Measurements from ENCODE around the gene ATG16L1. TPM values are rescaled to one million over a fixed set of nuclear protein-coding genes. Genes with fewer than 3 reads are reported as not detected.
A peak's percentile ranks its signal among the peaks of the same experiment; 100 is the strongest.

The ATG16L1 gene
- total RNA-seq, 2 donors from 2014 or later: 30.6 to 34.2 TPM

- DNase-seq (ENCODE audit: low spot score in 2 of 2) (no peak), ATAC-seq (no peak)
- Mint-ChIP-seq H3K9me3 (no peaks in the 10 kb centered on the region), H3K36me3 (peaks cover 41 to 52% of the 10 kb centered on the region in 2 donors), H3K27ac (peak overlapping the region; percentile 52 to 92)
Measured at GRCh38 chr2:233265899-233266431, 14.5 kb downstream of the ATG16L1 start.

GRCh38 chr2:233266481-233266880 lies 15.0 kb downstream of the ATG16L1 start:
- peak overlapping the region; percentile 52 to 92 for H3K27ac Mint-ChIP-seq
- H3K9me3 Mint-ChIP-seq: no peaks in the 10 kb centered on the region
- DNase-seq (ENCODE audit: low spot score in 2 of 2) (no peak), ATAC-seq (no peak)
- peaks cover 42 to 55% of the 10 kb centered on the region in 2 donors for H3K36me3 Mint-ChIP-seq

- ATAC-seq (peak; percentile 99), DNase-seq (ENCODE audit: low spot score in 2 of 2) (peak; percentile 62 to 84)
- Mint-ChIP-seq H3K36me3 (peaks cover 38 to 61% of the 10 kb centered on the region in 2 donors), H3K9me3 (no peaks in the 10 kb centered on the region), H3K27ac (peak overlapping the region; percentile 92 to 98)
Measured at GRCh38 chr2:233267516-233268245, 16.2 kb downstream of the ATG16L1 start.

GRCh38 chr2:233270366-233270765 lies 18.9 kb downstream of the ATG16L1 start:
- DNase-seq (ENCODE audit: low spot score in 2 of 2) (no peak), ATAC-seq (no peak)
- Mint-ChIP-seq H3K27ac (peak overlapping the region; percentile 92 to 93), H3K9me3 (no peaks in the 10 kb centered on the region), H3K36me3 (peaks cover 49 to 69% of the 10 kb centered on the region in 2 donors)

- no peak for ATAC-seq
- Mint-ChIP-seq H3K9me3 (no peaks in the 10 kb centered on the region), H3K27ac (peak overlapping the region; percentile 92 to 93), H3K36me3 (peaks cover 51 to 66% of the 10 kb centered on the region in 2 donors)
- no peak for DNase-seq (ENCODE audit: low spot score in 2 of 2)
Measured at GRCh38 chr2:233270951-233271350, 19.5 kb downstream of the ATG16L1 start.

- Mint-ChIP-seq H3K36me3 (peaks cover 50 to 58% of the 10 kb centered on the region in 2 donors), H3K9me3 (no peaks in the 10 kb centered on the region), H3K27ac (no peak overlapping the region)
- ATAC-seq: no peak
- DNase-seq (ENCODE audit: low spot score in 2 of 2): no peak
Measured at GRCh38 chr2:233271693-233272092, 20.2 kb downstream of the ATG16L1 start.

- Mint-ChIP-seq H3K9me3 (no peaks in the 10 kb centered on the region), H3K36me3 (peaks cover 56 to 65% of the 10 kb centered on the region in 2 donors), H3K27ac (peak overlapping the region; percentile 58 to 67)
- ATAC-seq (peak in 1 of 2 donors; percentile 71), DNase-seq (ENCODE audit: low spot score in 2 of 2) (peak in 1 of 2 donors; percentile 25)
Measured at GRCh38 chr2:233273120-233273519, 21.6 kb downstream of the ATG16L1 start.

GRCh38 chr2:233275223-233275622 lies 23.8 kb downstream of the ATG16L1 start:
- ATAC-seq: no peak
- no peaks in the 10 kb centered on the region for H3K9me3 Mint-ChIP-seq
- H3K27ac Mint-ChIP-seq: peak overlapping the region in 1 of 2 donors; percentile 6
- peaks cover 45 to 53% of the 10 kb centered on the region in 2 donors for H3K36me3 Mint-ChIP-seq
- DNase-seq (ENCODE audit: low spot score in 2 of 2): no peak

GRCh38 chr2:233278921-233279320 lies 27.4 kb downstream of the ATG16L1 start:
- peaks cover 41 to 58% of the 10 kb centered on the region in 2 donors for H3K36me3 Mint-ChIP-seq
- ATAC-seq (no peak), DNase-seq (ENCODE audit: low spot score in 2 of 2) (no peak)
- H3K9me3 Mint-ChIP-seq: no peaks in the 10 kb centered on the region
- peak overlapping the region in 1 of 2 donors; percentile 70 for H3K27ac Mint-ChIP-seq

GRCh38 chr2:233280114-233280693 lies 28.7 kb downstream of the ATG16L1 start:
- DNase-seq (ENCODE audit: low spot score in 2 of 2) (no peak), ATAC-seq (no peak)
- no peaks in the 10 kb centered on the region for H3K9me3 Mint-ChIP-seq
- peak overlapping the region in 1 of 2 donors; percentile 86 for H3K27ac Mint-ChIP-seq
- peaks cover 38 to 51% of the 10 kb centered on the region in 2 donors for H3K36me3 Mint-ChIP-seq

GRCh38 chr2:233281553-233281952 lies 30.1 kb downstream of the ATG16L1 start:
- Mint-ChIP-seq H3K27ac (peak overlapping the region in 1 of 2 donors; percentile 3), H3K9me3 (no peaks in the 10 kb centered on the region), H3K36me3 (peaks cover 40 to 42% of the 10 kb centered on the region in 2 donors)
- DNase-seq (ENCODE audit: low spot score in 2 of 2) (no peak), ATAC-seq (no peak)

GRCh38 chr2:233281992-233282603 lies 30.6 kb downstream of the ATG16L1 start:
- H3K36me3 Mint-ChIP-seq: peaks cover 40 to 42% of the 10 kb centered on the region in 2 donors
- ATAC-seq (no peak), DNase-seq (ENCODE audit: low spot score in 2 of 2) (no peak)
- peak overlapping the region in 1 of 2 donors; percentile 93 for H3K27ac Mint-ChIP-seq
- no peaks in the 10 kb centered on the region for H3K9me3 Mint-ChIP-seq

- ATAC-seq (no peak), DNase-seq (ENCODE audit: low spot score in 2 of 2) (no peak)
- H3K9me3 Mint-ChIP-seq: no peaks in the 10 kb centered on the region
- H3K36me3 Mint-ChIP-seq: peaks cover 36 to 43% of the 10 kb centered on the region in 2 donors
- H3K27ac Mint-ChIP-seq: no peak overlapping the region
Measured at GRCh38 chr2:233285921-233286320, 34.4 kb downstream of the ATG16L1 start.

GRCh38 chr2:233287871-233288270 lies 36.4 kb downstream of the ATG16L1 start:
- Mint-ChIP-seq H3K9me3 (no peaks in the 10 kb centered on the region), H3K27ac (peak overlapping the region in 1 of 2 donors; percentile 62), H3K36me3 (peaks cover 21 to 29% of the 10 kb centered on the region in 2 donors)
- ATAC-seq (no peak), DNase-seq (ENCODE audit: low spot score in 2 of 2) (no peak)

- H3K27ac Mint-ChIP-seq: peak overlapping the region in 1 of 2 donors; percentile 38
- ATAC-seq: no peak
Measured at GRCh38 chr2:233288663-233289062, 37.2 kb downstream of the ATG16L1 start.

GRCh38 chr2:233289648-233290047 lies 38.2 kb downstream of the ATG16L1 start:
- peaks cover 17 to 34% of the 10 kb centered on the region in 2 donors for H3K36me3 Mint-ChIP-seq
- ATAC-seq: no peak
- no peak for DNase-seq (ENCODE audit: low spot score in 2 of 2)

More at GRCh38 chr2:233288663-233289062, 37.2 kb downstream of the ATG16L1 start:
- DNase-seq (ENCODE audit: low spot score in 2 of 2): no peak
- H3K36me3 Mint-ChIP-seq: peaks cover 17 to 27% of the 10 kb centered on the region in 2 donors
- no peaks in the 10 kb centered on the region for H3K9me3 Mint-ChIP-seq

More at GRCh38 chr2:233289648-233290047, 38.2 kb downstream of the ATG16L1 start:
- Mint-ChIP-seq H3K9me3 (no peaks in the 10 kb centered on the region), H3K27ac (peak overlapping the region; percentile 41 to 46)

Measured in activated naive CD4-positive, alpha-beta T cell treated with anti-CD3 and anti-CD28 coated beads, Interleukin-2, amount 50 U/mL, for 72 hours (primary cell).